Liver (tissue), 9 donors: ENCODE measurements around the gene PSMD1. TPM values are rescaled to one million over a fixed set of nuclear protein-coding genes. Genes with fewer than 3 reads are reported as not detected.

ENCODE experiments used
- DNase-seq: peaks from one replicate; pipeline ENCODE4 v3.0.0-alpha.2; 2017; ENCODE audit warnings: low spot score
- H3K27ac ChIP-seq, 2 donors: one replicate each; pipeline ENCODE4 v1.7.0; 2013; ENCODE audit warnings: inconsistent platforms in 2 of 2, low read length in 2 of 2, control low read depth in 1 of 2, low read depth in 1 of 2, mild to moderate bottlenecking in 1 of 2
- H3K27me3 ChIP-seq, 4 donors: one replicate each; pipeline versions ENCODE4 v1.6.1 to v1.7.0; 2013; ENCODE audit warnings: low read length in 3 of 4, inconsistent platforms in 1 of 4, mild to moderate bottlenecking in 1 of 4, moderate library complexity in 1 of 4; ENCODE audit not compliant: control insufficient read depth in 4 of 4, insufficient read depth in 4 of 4
- H3K36me3 ChIP-seq, 4 donors: one replicate each; pipeline versions ENCODE4 v1.6.1 to v1.7.0; 2013; ENCODE audit warnings: low read length in 3 of 4, mild to moderate bottlenecking in 3 of 4, low read depth in 1 of 4, moderate library complexity in 1 of 4; ENCODE audit not compliant: control insufficient read depth in 4 of 4, insufficient read depth in 3 of 4
- H3K4me1 ChIP-seq, 4 donors: one replicate each; pipeline versions ENCODE4 v1.6.1 to v1.7.0; 2013; ENCODE audit warnings: low read length in 3 of 4, mild to moderate bottlenecking in 3 of 4, moderate library complexity in 1 of 4; ENCODE audit not compliant: control insufficient read depth in 4 of 4, insufficient read depth in 4 of 4
- H3K4me3 ChIP-seq, 3 donors: one replicate each; pipeline versions ENCODE4 v1.6.1 to v1.7.0; 2013; ENCODE audit warnings: low read length in 3 of 3, control low read depth in 1 of 3, low read depth in 1 of 3, mild to moderate bottlenecking in 1 of 3
- H3K9ac ChIP-seq, 2 donors: one replicate each; pipeline ENCODE4 v1.7.0; 2013; ENCODE audit warnings: low read length in 2 of 2, mild to moderate bottlenecking in 2 of 2, moderate library complexity in 2 of 2, control low read depth in 1 of 2, low read depth in 1 of 2
- H3K9me3 ChIP-seq, 4 donors: one replicate each; pipeline versions ENCODE4 v1.6.1 to v1.7.0; 2013; ENCODE audit warnings: low read length in 3 of 4; ENCODE audit not compliant: control insufficient read depth in 4 of 4
- ATF3 ChIP-seq: IDR thresholded peaks from 2 replicates; pipeline ENCODE4 v1.6.1; 2016; ENCODE audit warnings: antibody characterized with exemption
- CTCF ChIP-seq: fragments of 150-350 bp; IDR thresholded peaks from 2 replicates; pipeline ENCODE4 v1.5.1; 2017; ENCODE audit warnings: improper control_type of control experiment, low read depth, low read length; ENCODE audit not compliant: missing input control
- FOXA1 ChIP-seq: IDR thresholded peaks from 2 replicates; pipeline ENCODE4 v1.6.1; 2016; ENCODE audit warnings: antibody characterized with exemption
- FOXA2 ChIP-seq: IDR thresholded peaks from 2 replicates; pipeline ENCODE4 v1.6.1; 2016; ENCODE audit warnings: antibody characterized with exemption
- GABPA ChIP-seq, 2 donors: IDR thresholded peaks in 1 of 2; conservative IDR thresholded peaks in 1 of 2; 2 replicates each; pipeline ENCODE4 v1.6.1; 2016; ENCODE audit warnings: antibody characterized with exemption in 2 of 2, mild to moderate bottlenecking in 1 of 2, moderate library complexity in 1 of 2
- HNF4A ChIP-seq, 2 donors: conservative IDR thresholded peaks; 2 replicates each; pipeline ENCODE4 v1.6.1; 2016; ENCODE audit warnings: antibody characterized with exemption in 2 of 2, mild to moderate bottlenecking in 2 of 2
- HNF4G ChIP-seq: IDR thresholded peaks from 2 replicates; pipeline ENCODE4 v1.6.1; 2016; ENCODE audit warnings: antibody characterized with exemption
- JUND ChIP-seq, 2 donors: IDR thresholded peaks; 2 replicates each; pipeline ENCODE4 v1.6.1; 2016; ENCODE audit warnings: antibody characterized with exemption in 2 of 2
- MAX ChIP-seq: IDR thresholded peaks from 2 replicates; pipeline ENCODE4 v1.6.1; 2016; ENCODE audit warnings: antibody characterized with exemption
- NR2F2 ChIP-seq: IDR thresholded peaks from 2 replicates; pipeline ENCODE4 v1.6.1; 2016; ENCODE audit warnings: antibody characterized with exemption
- RAD21 ChIP-seq, 2 donors: IDR thresholded peaks; 2 replicates each; pipeline ENCODE4 v1.6.1; 2016; ENCODE audit warnings: antibody characterized with exemption in 2 of 2, mild to moderate bottlenecking in 2 of 2
- REST ChIP-seq: IDR thresholded peaks from 2 replicates; pipeline ENCODE4 v1.6.1; 2016; ENCODE audit warnings: antibody characterized with exemption, mild to moderate bottlenecking
- RXRA ChIP-seq, 2 donors: IDR thresholded peaks; 2 replicates each; pipeline ENCODE4 v1.6.1; 2017 to 2018; ENCODE audit warnings: antibody characterized with exemption in 2 of 2, mild to moderate bottlenecking in 1 of 2
- SP1 ChIP-seq: IDR thresholded peaks from 2 replicates; pipeline ENCODE4 v1.6.1; 2018; ENCODE audit warnings: antibody characterized with exemption, mild to moderate bottlenecking
- TAF1 ChIP-seq: conservative IDR thresholded peaks from 2 replicates; pipeline ENCODE4 v1.6.1; 2016; ENCODE audit warnings: antibody characterized with exemption, mild to moderate bottlenecking
- YY1 ChIP-seq: IDR thresholded peaks from 2 replicates; pipeline ENCODE4 v1.6.1; 2016; ENCODE audit warnings: antibody characterized with exemption, mild to moderate bottlenecking
- ZBTB33 ChIP-seq: IDR thresholded peaks from 2 replicates; pipeline ENCODE4 v1.6.1; 2016; ENCODE audit warnings: antibody characterized with exemption
- WGBS: extraction: QIAGEN DNeasy Blood & Tissue Kit; methylation state at CpG from one replicate; pipeline ENCODE4 v1.1.7; 2013; 5-methylcytosine and 5-hydroxymethylcytosine counted together
- polyA plus RNA-seq, 2 donors: library from polyadenylated mRNA; stranded (reverse) in 1 of 2; unstranded in 1 of 2; fragments of 200-250 nt in 1 of 2; fragments of >200 nt in 1 of 2; fragmentation: Nextera tagmentation in 1 of 2; extraction: Ambion mirVana in 1 of 2; gene quantifications; one replicate each; pipeline versions ENCODE4 v1.2.1 to v1.2.3, GENCODE V29; 2013 to 2015
- total RNA-seq, 2 donors: library from RNA; depleted of rRNA; stranded (reverse); fragments of >200 nt; gene quantifications; one replicate each; pipeline ENCODE4 v1.2.3, GENCODE V29; 2014
- donor health status: healthy.
- donor health status: healthy.
- donor health status: healthy.
- donor health status: healthy.
- donor health status: healthy.

The PSMD1 gene
- total and polyA plus RNA-seq, 4 donors, result 31.7 to 83.3 (median 68.1) TPM

- TF ChIP-seq REST, result no peak
- no peak for TF ChIP-seq JUND (IDR thresholded peaks at IDR 0.05)
- TF ChIP-seq RAD21 (IDR thresholded peaks at IDR 0.05), result no peak
- no peak for TF ChIP-seq NR2F2
- no peak for TF ChIP-seq ATF3
- no peak for TF ChIP-seq HNF4A (conservative IDR thresholded peaks at IDR 0.05)
- TF ChIP-seq CTCF, result no peak
- no peak for TF ChIP-seq SP1
- TF ChIP-seq ZBTB33, result no peak
- no peak for TF ChIP-seq HNF4G
- no peak for TF ChIP-seq FOXA2
- TF ChIP-seq FOXA1, result no peak
- TF ChIP-seq RXRA (IDR thresholded peaks at IDR 0.05), result no peak
- no peak for TF ChIP-seq YY1
- no peak for TF ChIP-seq MAX
- TF ChIP-seq TAF1, result no peak
- no peaks in the 10 kb centered on the region for H3K9me3 ChIP-seq
- peaks cover 5 to 42% (median 28%) of the 10 kb centered on the region in 4 donors for H3K36me3 ChIP-seq
Observed at GRCh38 chr2:231062776-231063175, 6.1 kb downstream of the PSMD1 start.

GRCh38 chr2:231063347-231063746 lies 6.7 kb downstream of the PSMD1 start:
- peaks cover 1 to 28% (median 27%) of the 10 kb centered on the region in 4 donors for H3K4me1 ChIP-seq
- no peak overlapping the region for H3K4me3 ChIP-seq
- H3K9ac ChIP-seq, result no peak overlapping the region
- no peaks in the 10 kb centered on the region for H3K27me3 ChIP-seq
- H3K9me3 ChIP-seq, result no peaks in the 10 kb centered on the region
- peaks cover 7 to 48% (median 33%) of the 10 kb centered on the region in 4 donors for H3K36me3 ChIP-seq
- 97% methylated on average over 1 of the region's 1 CpG for WGBS
- DNase-seq, result no peak
- TF ChIP-seq TAF1 (no peak), GABPA (IDR thresholded peaks at IDR 0.05 in 1 of 2, conservative IDR thresholded peaks at IDR 0.05 in 1 of 2) (no peak)
- no peak overlapping the region for H3K27ac ChIP-seq

More at GRCh38 chr2:231062776-231063175, 6.1 kb downstream of the PSMD1 start:
- H3K27me3 ChIP-seq, result no peaks in the 10 kb centered on the region
- H3K4me3 ChIP-seq, result no peak overlapping the region
- H3K4me1 ChIP-seq, result peaks cover 4 to 33% (median 33%) of the 10 kb centered on the region in 4 donors
- WGBS, result 92% methylated on average over 3 of the region's 3 CpGs
- no peak overlapping the region for H3K27ac ChIP-seq
- DNase-seq, result no peak
- H3K9ac ChIP-seq, result no peak overlapping the region
